HepG2 (cell line): ENCODE results near the gene AFF4. TPM values are rescaled to one million over a fixed set of nuclear protein-coding genes. Genes with fewer than 3 reads are reported as not detected.

Experiments
- AGO2 ChIP-seq: fragments of 200-400 bp; formaldehyde crosslinking; optimal IDR thresholded peaks from 2 replicates; pipeline ENCODE3; 2017; ENCODE audit warnings: mild to moderate bottlenecking, low read depth, low read length, moderate library complexity
- ARID4A ChIP-seq: sonication (generic); formaldehyde crosslinking; IDR thresholded peaks from 2 replicates; pipeline ENCODE4 v1.5.0; 2020; ENCODE audit warnings: mild to moderate bottlenecking, missing genetic modification reagents, borderline replicate concordance
- ERF ChIP-seq: IDR thresholded peaks from 2 replicates; pipeline ENCODE4 v1.6.1; 2018; ENCODE audit warnings: missing biosample characterization, missing genetic modification reagents
- EZH2 ChIP-seq: conservative IDR thresholded peaks from 2 replicates; pipeline ENCODE4 v1.6.1; 2012; ENCODE audit warnings: mild to moderate bottlenecking, low read depth, low read length, moderate library complexity
- HIC2 ChIP-seq: sonication (generic); formaldehyde crosslinking; IDR thresholded peaks from 2 replicates; pipeline ENCODE4 v1.9.0; 2022; ENCODE audit warnings: low read depth, missing genetic modification reagents
- KAT8 ChIP-seq: IDR thresholded peaks from 2 replicates; pipeline ENCODE4 v1.6.1; 2016; ENCODE audit warnings: missing genetic modification reagents, missing compliant biosample characterization
- NFATC3 ChIP-seq: sonication (generic); formaldehyde crosslinking; IDR thresholded peaks from 2 replicates; pipeline ENCODE4 v1.5.1; 2020; ENCODE audit warnings: mild to moderate bottlenecking, missing genetic modification reagents
- PRPF4 ChIP-seq: fragments of 200-400 bp; formaldehyde crosslinking; IDR thresholded peaks from 2 replicates; pipeline ENCODE4 v1.6.1; 2016; ENCODE audit warnings: low read length, low read depth; ENCODE audit not compliant: poor library complexity, severe bottlenecking
- ZNF24 ChIP-seq: fragments of 450-650 bp; IDR thresholded peaks from 2 replicates; pipeline ENCODE4 v1.6.1; 2017; ENCODE audit warnings: antibody characterized with exemption, mild to moderate bottlenecking
- ZNF414 ChIP-seq: sonication (generic); formaldehyde crosslinking; IDR thresholded peaks from 2 replicates; pipeline ENCODE4 v1.5.0; 2020; ENCODE audit warnings: missing genetic modification reagents
- ZSCAN5A ChIP-seq: sonication (generic); formaldehyde crosslinking; IDR thresholded peaks from 2 replicates; pipeline ENCODE4 v1.8.0; 2022; ENCODE audit warnings: mild to moderate bottlenecking, missing genetic modification reagents, borderline replicate concordance
- polyA plus RNA-seq, 8 experiments: library from polyadenylated mRNA; depleted of rRNA in 3 of 8; stranded (reverse) in 7 of 8; unstranded in 1 of 8; fragments of >200 nt; fragmentation: Illumina TruSeq in 4 of 8; extraction: Trizol in 4 of 8; gene quantifications; 2 replicates each; pipeline versions ENCODE4 v1.2.1 to v1.2.3, GENCODE V29; 2011 to 2016; ENCODE audit warnings: low read depth in 4 of 8, missing spikeins in 1 of 8, mixed read lengths in 1 of 8; ENCODE audit not compliant: insufficient read depth in 1 of 8
- total RNA-seq, 5 experiments: library from RNA; depleted of rRNA; stranded (reverse); fragments of >200 nt; fragmentation: Illumina TruSeq; extraction: Trizol; gene quantifications; 2 replicates each; pipeline ENCODE4 v1.2.3, GENCODE V29; 2016; ENCODE audit warnings: low read depth in 1 of 5

AFF4 gene
- total and polyA plus RNA-seq, 2 of the 13 experiments (the other 11 are each of a cell fraction or from before 2014, with no cell fraction given) = 22.1 to 25.5 TPM

GRCh38 chr5:132826424-132827082, 136.9 kb downstream of the AFF4 start (continued):
- TF ChIP-seq ZSCAN5A (CRISPR knock-in tag) = no peak
- TF ChIP-seq ZNF414 (CRISPR knock-in tag) = no peak
- TF ChIP-seq NFATC3 (CRISPR knock-in tag) = no peak
- no peak for TF ChIP-seq KAT8 (CRISPR knock-in tag)
- no peak for TF ChIP-seq ARID4A (CRISPR knock-in tag)
- no peak for TF ChIP-seq ERF (CRISPR knock-in tag)
- TF ChIP-seq ZNF24 = no peak
- no peak for TF ChIP-seq HIC2 (CRISPR knock-in tag)
- no peak for TF ChIP-seq EZH2
- no peak for TF ChIP-seq PRPF4
- TF ChIP-seq AGO2 = no peak
